ENCODE results near the gene CLMN. TPM values are rescaled to one million over a fixed set of nuclear protein-coding genes. Genes with fewer than 3 reads are reported as not detected.

Gene CLMN
- total RNA-seq, 1 experiment from 2014 or later: 33.4 TPM

DNA sequence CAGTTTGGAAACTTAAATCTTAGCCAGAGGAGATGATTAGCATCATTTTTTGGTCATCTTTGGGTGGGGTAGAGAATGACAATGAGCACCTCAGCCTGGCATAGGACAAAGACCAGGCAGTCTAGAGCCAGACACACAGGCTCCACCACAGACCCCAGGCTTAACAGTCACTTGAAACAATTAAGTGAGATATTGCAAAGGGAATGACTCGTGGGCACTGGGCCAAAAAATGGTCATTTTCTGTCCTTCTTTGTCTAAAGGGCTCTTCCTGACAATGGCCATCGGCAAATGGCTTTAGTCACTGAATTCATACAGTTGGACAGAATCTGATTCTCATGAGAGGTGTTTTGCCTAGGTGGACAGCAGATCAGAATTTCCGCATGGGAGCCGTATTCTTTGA, 84.4 kb downstream of the CLMN start:
- Histone ChIP-seq H3K79me2 (ENCODE audit: insufficient read depth, low read length) (no peaks in the 10 kb centered on the region), H3K9me2 (ENCODE audit: insufficient read depth) (no peaks in the 10 kb centered on the region), H3K9me3 (ENCODE audit: control insufficient read depth in 1 of 2, insufficient read depth in 1 of 2, low read depth in 1 of 2, low read length in 2 of 2) (no peaks in the 10 kb centered on the region), H2AFZ (ENCODE audit: low read depth, low read length, poor library complexity, severe bottlenecking) (no peak overlapping the region), H3K4me3 (replicated peaks in 1 of 2; ENCODE audit: low read depth in 1 of 2, low read length in 2 of 2) (no peak overlapping the region), H3K27ac (ENCODE audit: low read depth, low read length) (no peak overlapping the region), H4K20me1 (ENCODE audit: insufficient read depth) (no peaks in the 10 kb centered on the region), H3K4me2 (ENCODE audit: low read length) (no peak overlapping the region), H3K36me3 (ENCODE audit: control insufficient read depth in 1 of 2, insufficient read depth in 2 of 2, low read length in 2 of 2) (no peaks in the 10 kb centered on the region), H3K4me1 (ENCODE audit: control insufficient read depth in 1 of 2, insufficient read depth in 2 of 2, low read length in 2 of 2) (no peaks in the 10 kb centered on the region; a peak in 1 of 4 replicates), H3K27me3 (ENCODE audit: insufficient read depth, low read length) (no peaks in the 10 kb centered on the region), H3K9ac (ENCODE audit: low read length) (no peak overlapping the region)
- TF ChIP-seq, protein P1, sequence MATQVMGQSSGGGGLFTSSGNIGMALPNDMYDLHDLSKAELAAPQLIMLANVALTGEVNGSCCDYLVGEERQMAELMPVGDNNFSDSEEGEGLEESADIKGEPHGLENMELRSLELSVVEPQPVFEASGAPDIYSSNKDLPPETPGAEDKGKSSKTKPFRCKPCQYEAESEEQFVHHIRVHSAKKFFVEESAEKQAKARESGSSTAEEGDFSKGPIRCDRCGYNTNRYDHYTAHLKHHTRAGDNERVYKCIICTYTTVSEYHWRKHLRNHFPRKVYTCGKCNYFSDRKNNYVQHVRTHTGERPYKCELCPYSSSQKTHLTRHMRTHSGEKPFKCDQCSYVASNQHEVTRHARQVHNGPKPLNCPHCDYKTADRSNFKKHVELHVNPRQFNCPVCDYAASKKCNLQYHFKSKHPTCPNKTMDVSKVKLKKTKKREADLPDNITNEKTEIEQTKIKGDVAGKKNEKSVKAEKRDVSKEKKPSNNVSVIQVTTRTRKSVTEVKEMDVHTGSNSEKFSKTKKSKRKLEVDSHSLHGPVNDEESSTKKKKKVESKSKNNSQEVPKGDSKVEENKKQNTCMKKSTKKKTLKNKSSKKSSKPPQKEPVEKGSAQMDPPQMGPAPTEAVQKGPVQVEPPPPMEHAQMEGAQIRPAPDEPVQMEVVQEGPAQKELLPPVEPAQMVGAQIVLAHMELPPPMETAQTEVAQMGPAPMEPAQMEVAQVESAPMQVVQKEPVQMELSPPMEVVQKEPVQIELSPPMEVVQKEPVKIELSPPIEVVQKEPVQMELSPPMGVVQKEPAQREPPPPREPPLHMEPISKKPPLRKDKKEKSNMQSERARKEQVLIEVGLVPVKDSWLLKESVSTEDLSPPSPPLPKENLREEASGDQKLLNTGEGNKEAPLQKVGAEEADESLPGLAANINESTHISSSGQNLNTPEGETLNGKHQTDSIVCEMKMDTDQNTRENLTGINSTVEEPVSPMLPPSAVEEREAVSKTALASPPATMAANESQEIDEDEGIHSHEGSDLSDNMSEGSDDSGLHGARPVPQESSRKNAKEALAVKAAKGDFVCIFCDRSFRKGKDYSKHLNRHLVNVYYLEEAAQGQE (IDR thresholded peaks at IDR 0.05; ENCODE audit: low read depth): no peak
- ATAC-seq (no peak), DNase-seq (ENCODE audit: low read depth, low spot score) (no peak)
- ChIA-PET RAD21 (ENCODE audit: low non-redundant PET in 1 of 2, low total read pairs in 2 of 2, uncharacterized antibody in 2 of 2, unreplicated experiment in 2 of 2) (no interaction called here), POLR2A (no interaction called here), CTCF (no interaction called here)
- BruUV-seq (replicated peaks): no TSS peak
- intact Hi-C loops (cut with micrococcal nuclease): no loop called here

DNA sequence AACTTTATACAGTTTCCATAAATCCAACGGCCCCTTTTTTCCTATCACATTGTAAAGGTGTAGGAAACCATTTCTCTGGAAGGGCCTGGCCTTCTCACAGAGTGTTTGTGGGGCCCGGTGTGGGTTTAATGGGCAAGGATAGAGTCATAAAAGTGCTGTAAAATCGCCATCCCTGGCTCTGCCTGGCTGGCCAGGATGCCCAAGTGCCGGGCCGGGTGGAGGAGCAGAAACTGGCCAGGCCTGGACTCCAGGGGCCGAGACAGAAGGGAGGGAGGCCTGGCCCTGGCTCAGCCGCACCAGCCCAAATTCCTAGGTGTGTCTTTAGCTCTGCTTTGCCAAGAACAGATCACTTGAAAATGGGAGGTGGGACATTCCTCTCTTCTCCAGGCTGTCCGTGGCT, 85.3 kb downstream of the CLMN start:
- TF ChIP-seq, protein P2, sequence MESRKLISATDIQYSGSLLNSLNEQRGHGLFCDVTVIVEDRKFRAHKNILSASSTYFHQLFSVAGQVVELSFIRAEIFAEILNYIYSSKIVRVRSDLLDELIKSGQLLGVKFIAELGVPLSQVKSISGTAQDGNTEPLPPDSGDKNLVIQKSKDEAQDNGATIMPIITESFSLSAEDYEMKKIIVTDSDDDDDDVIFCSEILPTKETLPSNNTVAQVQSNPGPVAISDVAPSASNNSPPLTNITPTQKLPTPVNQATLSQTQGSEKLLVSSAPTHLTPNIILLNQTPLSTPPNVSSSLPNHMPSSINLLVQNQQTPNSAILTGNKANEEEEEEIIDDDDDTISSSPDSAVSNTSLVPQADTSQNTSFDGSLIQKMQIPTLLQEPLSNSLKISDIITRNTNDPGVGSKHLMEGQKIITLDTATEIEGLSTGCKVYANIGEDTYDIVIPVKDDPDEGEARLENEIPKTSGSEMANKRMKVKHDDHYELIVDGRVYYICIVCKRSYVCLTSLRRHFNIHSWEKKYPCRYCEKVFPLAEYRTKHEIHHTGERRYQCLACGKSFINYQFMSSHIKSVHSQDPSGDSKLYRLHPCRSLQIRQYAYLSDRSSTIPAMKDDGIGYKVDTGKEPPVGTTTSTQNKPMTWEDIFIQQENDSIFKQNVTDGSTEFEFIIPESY (IDR thresholded peaks at IDR 0.05; ENCODE audit: extremely low read depth, insufficient replicate concordance, low read length): no peak
- no peak for TF ChIP-seq FOSL1 (IDR thresholded peaks at IDR 0.05; ENCODE audit: low read depth)
- no peak for TF ChIP-seq CEBPB (IDR thresholded peaks at IDR 0.05; ENCODE audit: low read depth)
- no peak for TF ChIP-seq POLR2AphosphoS5 (IDR thresholded peaks at IDR 0.05; ENCODE audit: low read depth, low read length)
- no peak for TF ChIP-seq ZFX (IDR thresholded peaks at IDR 0.05)
- TF ChIP-seq, protein P3, sequence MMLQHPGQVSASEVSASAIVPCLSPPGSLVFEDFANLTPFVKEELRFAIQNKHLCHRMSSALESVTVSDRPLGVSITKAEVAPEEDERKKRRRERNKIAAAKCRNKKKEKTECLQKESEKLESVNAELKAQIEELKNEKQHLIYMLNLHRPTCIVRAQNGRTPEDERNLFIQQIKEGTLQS (IDR thresholded peaks at IDR 0.05): no peak
- no peak for TF ChIP-seq YY1 (IDR thresholded peaks at IDR 0.05; ENCODE audit: extremely low read depth, insufficient replicate concordance, low read depth, low read length)
- TF ChIP-seq SIN3A (IDR thresholded peaks at IDR 0.05; ENCODE audit: low read depth): no peak
- TF ChIP-seq RAD21 (IDR thresholded peaks at IDR 0.05; ENCODE audit: low read depth): no peak
- no peak for TF ChIP-seq POLR2A (IDR thresholded peaks at IDR 0.05; ENCODE audit: borderline replicate concordance, extremely low read depth, insufficient read depth, insufficient read length)
- no peak for TF ChIP-seq EZH2 (IDR thresholded peaks at IDR 0.05)
- CTCF ChIA-PET: no interaction called here
- Histone ChIP-seq H3K9me2 (ENCODE audit: insufficient read depth) (no peaks in the 10 kb centered on the region), H3K27ac (ENCODE audit: low read depth, low read length) (no peak overlapping the region), H3K27me3 (ENCODE audit: insufficient read depth, low read length) (no peaks in the 10 kb centered on the region), H3K4me3 (replicated peaks in 1 of 2; ENCODE audit: low read depth in 1 of 2, low read length in 2 of 2) (no peak overlapping the region), H3K79me2 (ENCODE audit: insufficient read depth, low read length) (no peaks in the 10 kb centered on the region), H3K9ac (ENCODE audit: low read length) (no peak overlapping the region), H3K4me1 (ENCODE audit: control insufficient read depth in 1 of 2, insufficient read depth in 2 of 2, low read length in 2 of 2) (no peaks in the 10 kb centered on the region; a peak in 1 of 4 replicates), H3K4me2 (ENCODE audit: low read length) (no peak overlapping the region), H4K20me1 (ENCODE audit: insufficient read depth) (no peaks in the 10 kb centered on the region), H3K36me3 (ENCODE audit: control insufficient read depth in 1 of 2, insufficient read depth in 2 of 2, low read length in 2 of 2) (no peaks in the 10 kb centered on the region), H3K9me3 (ENCODE audit: control insufficient read depth in 1 of 2, insufficient read depth in 1 of 2, low read depth in 1 of 2, low read length in 2 of 2) (no peaks in the 10 kb centered on the region), H2AFZ (ENCODE audit: low read depth, low read length, poor library complexity, severe bottlenecking) (no peak overlapping the region)
- ATAC-seq (no peak), DNase-seq (ENCODE audit: low read depth, low spot score) (no peak)
- BruUV-seq (replicated peaks): no TSS peak
- RAD21 ChIA-PET (ENCODE audit: low non-redundant PET in 1 of 2, low total read pairs in 2 of 2, uncharacterized antibody in 2 of 2, unreplicated experiment in 2 of 2): no interaction called here
- intact Hi-C loops (cut with micrococcal nuclease): no loop called here
- POLR2A ChIA-PET: no interaction called here
